HepG2 (cell line): ENCODE measurements around the gene NPPA. TPM values are rescaled to one million over a fixed set of nuclear protein-coding genes. Genes with fewer than 3 reads are reported as not detected.

ENCODE experiments used
- ATF4 ChIP-seq, 2 experiments: fragments of 450-650 bp in 1 of 2; sonication (generic) in 1 of 2; formaldehyde crosslinking; IDR thresholded peaks; 2 replicates each; pipeline versions ENCODE4 v1.5.0 to v1.8.0; 2020 to 2022; ENCODE audit warnings: mild to moderate bottlenecking in 1 of 2, missing genetic modification reagents in 1 of 2
- FOXP4 ChIP-seq: sonication (generic); formaldehyde crosslinking; IDR thresholded peaks from 2 replicates; pipeline ENCODE4 v1.4.0; 2020; ENCODE audit warnings: missing genetic modification reagents
- HOXA9 ChIP-seq: sonication (generic); formaldehyde crosslinking; IDR thresholded peaks from 2 replicates; pipeline ENCODE4 v1.8.1; 2022; ENCODE audit warnings: missing genetic modification reagents, mild to moderate bottlenecking, moderate library complexity, borderline replicate concordance
- IRX3 ChIP-seq: sonication (generic); formaldehyde crosslinking; IDR thresholded peaks from 2 replicates; pipeline ENCODE4 v1.8.1; 2023; ENCODE audit warnings: mild to moderate bottlenecking, low read depth, missing genetic modification reagents, borderline replicate concordance
- KDM5A ChIP-seq: fragments of 200-600 bp; sonication (generic); IDR thresholded peaks from 2 replicates; pipeline ENCODE4 v1.7.0; 2018; ENCODE audit warnings: antibody characterized with exemption, mild to moderate bottlenecking, low read length, borderline replicate concordance
- KLF9 ChIP-seq: IDR thresholded peaks from 2 replicates; pipeline ENCODE4 v1.6.1; 2016; ENCODE audit warnings: low read depth
- MXD4 ChIP-seq: IDR thresholded peaks from 2 replicates; pipeline ENCODE4 v1.6.1; 2016; ENCODE audit warnings: mild to moderate bottlenecking, missing biosample characterization, missing genetic modification reagents
- ZBTB44 ChIP-seq: sonication (generic); formaldehyde crosslinking; IDR thresholded peaks from 2 replicates; pipeline ENCODE4 v1.4.0; 2020; ENCODE audit warnings: missing genetic modification reagents
- ZNF138 ChIP-seq: sonication (generic); formaldehyde crosslinking; IDR thresholded peaks from 2 replicates; pipeline ENCODE4 v1.5.0; 2020; ENCODE audit warnings: mild to moderate bottlenecking, low read depth, missing genetic modification reagents
- ZNF747 ChIP-seq: sonication (generic); formaldehyde crosslinking; IDR thresholded peaks from 2 replicates; pipeline ENCODE4 v1.8.1; 2023; ENCODE audit warnings: missing genetic modification reagents, mild to moderate bottlenecking, borderline replicate concordance
- ZNF839 ChIP-seq: sonication (generic); formaldehyde crosslinking; IDR thresholded peaks from 2 replicates; pipeline ENCODE4 v1.4.0; 2020; ENCODE audit warnings: missing genetic modification reagents, mild to moderate bottlenecking, borderline replicate concordance
- polyA plus RNA-seq, 8 experiments: library from polyadenylated mRNA; depleted of rRNA in 3 of 8; stranded (reverse) in 7 of 8; unstranded in 1 of 8; fragments of >200 nt; fragmentation: Illumina TruSeq in 4 of 8; extraction: Trizol in 4 of 8; gene quantifications; 2 replicates each; pipeline versions ENCODE4 v1.2.1 to v1.2.3, GENCODE V29; 2011 to 2016; ENCODE audit warnings: low read depth in 4 of 8, missing spikeins in 1 of 8, mixed read lengths in 1 of 8; ENCODE audit not compliant: insufficient read depth in 1 of 8
- total RNA-seq, 5 experiments: library from RNA; depleted of rRNA; stranded (reverse); fragments of >200 nt; fragmentation: Illumina TruSeq; extraction: Trizol; gene quantifications; 2 replicates each; pipeline ENCODE4 v1.2.3, GENCODE V29; 2016; ENCODE audit warnings: low read depth in 1 of 5
- TF ChIP-seq, protein P1 (sequence below): sonication (generic); formaldehyde crosslinking; IDR thresholded peaks from 2 replicates; pipeline ENCODE4 v1.5.0; 2020; ENCODE audit warnings: missing genetic modification reagents
- TF ChIP-seq, protein P2 (sequence below): sonication (generic); formaldehyde crosslinking; IDR thresholded peaks from 2 replicates; pipeline ENCODE4 v1.9.0; 2022; ENCODE audit warnings: low read depth, missing genetic modification reagents

Gene NPPA
- total and polyA plus RNA-seq, 2 of the 13 experiments (the other 11 are each of a cell fraction or from before 2014, with no cell fraction given): not detected

- TF ChIP-seq, protein P1, sequence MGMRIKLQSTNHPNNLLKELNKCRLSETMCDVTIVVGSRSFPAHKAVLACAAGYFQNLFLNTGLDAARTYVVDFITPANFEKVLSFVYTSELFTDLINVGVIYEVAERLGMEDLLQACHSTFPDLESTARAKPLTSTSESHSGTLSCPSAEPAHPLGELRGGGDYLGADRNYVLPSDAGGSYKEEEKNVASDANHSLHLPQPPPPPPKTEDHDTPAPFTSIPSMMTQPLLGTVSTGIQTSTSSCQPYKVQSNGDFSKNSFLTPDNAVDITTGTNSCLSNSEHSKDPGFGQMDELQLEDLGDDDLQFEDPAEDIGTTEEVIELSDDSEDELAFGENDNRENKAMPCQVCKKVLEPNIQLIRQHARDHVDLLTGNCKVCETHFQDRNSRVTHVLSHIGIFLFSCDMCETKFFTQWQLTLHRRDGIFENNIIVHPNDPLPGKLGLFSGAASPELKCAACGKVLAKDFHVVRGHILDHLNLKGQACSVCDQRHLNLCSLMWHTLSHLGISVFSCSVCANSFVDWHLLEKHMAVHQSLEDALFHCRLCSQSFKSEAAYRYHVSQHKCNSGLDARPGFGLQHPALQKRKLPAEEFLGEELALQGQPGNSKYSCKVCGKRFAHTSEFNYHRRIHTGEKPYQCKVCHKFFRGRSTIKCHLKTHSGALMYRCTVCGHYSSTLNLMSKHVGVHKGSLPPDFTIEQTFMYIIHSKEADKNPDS (CRISPR knock-in tag): 0 out of 2 replicates have a peak, but pooled peaks have one; percentile 41
- TF ChIP-seq KLF9 (0 out of 2 replicates have a peak, but pooled peaks have one; percentile 43), KDM5A (peak; percentile 94), HOXA9 (CRISPR knock-in tag) (peak; percentile 80), MXD4 (CRISPR knock-in tag) (peak; percentile 73), ZNF138 (0 out of 2 replicates have a peak, but pooled peaks have one; percentile 72), FOXP4 (CRISPR knock-in tag) (0 out of 2 replicates have a peak, but pooled peaks have one; percentile 55), ZNF747 (peak; percentile 75; the same call in 1 of the 2 replicates), IRX3 (CRISPR knock-in tag) (0 out of 2 replicates have a peak, but pooled peaks have one; percentile 20), ZBTB44 (CRISPR knock-in tag) (0 out of 2 replicates have a peak, but pooled peaks have one; percentile 1), ATF4 (CRISPR knock-in tag; IDR thresholded peaks at IDR 0.05) (peak in 1 of 2 experiments; percentile 40; a peak in 2 of 4 replicates), ZNF839 (CRISPR knock-in tag) (peak; percentile 85)
- TF ChIP-seq, protein P2, sequence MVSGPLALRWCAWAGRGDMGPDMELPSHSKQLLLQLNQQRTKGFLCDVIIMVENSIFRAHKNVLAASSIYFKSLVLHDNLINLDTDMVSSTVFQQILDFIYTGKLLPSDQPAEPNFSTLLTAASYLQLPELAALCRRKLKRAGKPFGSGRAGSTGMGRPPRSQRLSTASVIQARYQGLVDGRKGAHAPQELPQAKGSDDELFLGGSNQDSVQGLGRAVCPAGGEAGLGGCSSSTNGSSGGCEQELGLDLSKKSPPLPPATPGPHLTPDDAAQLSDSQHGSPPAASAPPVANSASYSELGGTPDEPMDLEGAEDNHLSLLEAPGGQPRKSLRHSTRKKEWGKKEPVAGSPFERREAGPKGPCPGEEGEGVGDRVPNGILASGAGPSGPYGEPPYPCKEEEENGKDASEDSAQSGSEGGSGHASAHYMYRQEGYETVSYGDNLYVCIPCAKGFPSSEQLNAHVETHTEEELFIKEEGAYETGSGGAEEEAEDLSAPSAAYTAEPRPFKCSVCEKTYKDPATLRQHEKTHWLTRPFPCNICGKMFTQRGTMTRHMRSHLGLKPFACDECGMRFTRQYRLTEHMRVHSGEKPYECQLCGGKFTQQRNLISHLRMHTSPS (CRISPR knock-in tag): peak; percentile 9; the same call in 1 of the 2 replicates
These were observed 41.9 kb downstream of the NPPA start, which contains the start of the genes CLCN6 and MTHFR (continued) for GRCh38 chr1:11805422-11806306.
